Neural progenitor cell (in vitro differentiated cells): ENCODE measurements around the gene SLC6A3. TPM values are rescaled to one million over a fixed set of nuclear protein-coding genes. Genes with fewer than 3 reads are reported as not detected.

Experiments used
- DNase-seq: peaks from one replicate; pipeline ENCODE4 v3.0.0-alpha.2; 2016; ENCODE audit warnings: low spot score
- H2AFZ ChIP-seq: fragments of 200-600 bp; sonication (generic); replicated peaks from 2 replicates; pipeline ENCODE4 v1.6.1; 2016; ENCODE audit warnings: antibody characterized with exemption
- H3F3A ChIP-seq: fragments of 200-600 bp; sonication (generic); 2 replicates; pipeline ENCODE4 v1.6.1; 2016; ENCODE audit warnings: antibody characterized with exemption, low read depth
- H3K27ac ChIP-seq: fragments of 200-600 bp; sonication (generic); 2 replicates; pipeline ENCODE4 v1.5.1; 2016; ENCODE audit warnings: mild to moderate bottlenecking
- H3K27me3 ChIP-seq: fragments of 200-600 bp; sonication (generic); 2 replicates; pipeline ENCODE4 v1.6.1; 2016; ENCODE audit warnings: mild to moderate bottlenecking, moderate library complexity
- H3K36me3 ChIP-seq: fragments of 200-600 bp; sonication (generic); 2 replicates; pipeline ENCODE4 v1.5.1; 2016
- H3K4me1 ChIP-seq: fragments of 200-600 bp; sonication (generic); 2 replicates; pipeline ENCODE4 v1.6.1; 2016; ENCODE audit warnings: mixed run types
- H3K4me2 ChIP-seq: fragments of 200-600 bp; sonication (generic); 2 replicates; pipeline ENCODE4 v1.6.1; 2016
- H3K4me3 ChIP-seq: fragments of 200-600 bp; sonication (generic); 2 replicates; pipeline ENCODE4 v1.5.1; 2016
- H3K79me2 ChIP-seq: fragments of 200-600 bp; sonication (generic); 2 replicates; pipeline ENCODE4 v1.6.1; 2016; ENCODE audit warnings: low read depth
- H3K9ac ChIP-seq: fragments of 200-600 bp; sonication (generic); 2 replicates; pipeline ENCODE4 v1.6.1; 2016
- H3K9me3 ChIP-seq: fragments of 200-600 bp; sonication (generic); 2 replicates; pipeline ENCODE4 v1.5.1; 2016; ENCODE audit warnings: low read depth
- H4K20me1 ChIP-seq: fragments of 200-600 bp; sonication (generic); 2 replicates; pipeline ENCODE4 v1.6.1; 2016; ENCODE audit warnings: low read depth
- H3K27ac Mint-ChIP-seq: 3 replicates; pipeline ENCODE4 v1.8.0; 2021; ENCODE audit warnings: mixed read lengths
- H3K27me3 Mint-ChIP-seq: 2 replicates; pipeline ENCODE4 v1.8.0; 2022; ENCODE audit warnings: low read depth, mild to moderate bottlenecking, inconsistent platforms, moderate library complexity, mixed read lengths; ENCODE audit not compliant: insufficient read depth
- H3K36me3 Mint-ChIP-seq: 3 replicates; pipeline ENCODE4 v1.8.0; 2021; ENCODE audit warnings: mixed read lengths
- H3K4me1 Mint-ChIP-seq: 3 replicates; pipeline ENCODE4 v1.8.0; 2021; ENCODE audit warnings: mixed read lengths
- H3K4me3 Mint-ChIP-seq: 3 replicates; pipeline ENCODE4 v1.8.0; 2021; ENCODE audit warnings: mild to moderate bottlenecking, moderate library complexity, mixed read lengths
- H3K9me3 Mint-ChIP-seq: 3 replicates; pipeline ENCODE4 v1.8.0; 2020; ENCODE audit warnings: mixed read lengths
- CTCF ChIP-seq: fragments of 200-600 bp; sonication (generic); IDR thresholded peaks from 2 replicates; pipeline ENCODE4 v1.5.1; 2017; ENCODE audit warnings: antibody characterized with exemption, mild to moderate bottlenecking
- EZH2 ChIP-seq: fragments of 200-600 bp; sonication (generic); IDR thresholded peaks from 2 replicates; pipeline ENCODE4 v1.6.1; 2017; ENCODE audit warnings: antibody characterized with exemption, mild to moderate bottlenecking, moderate library complexity
- EZH2phosphoT487 ChIP-seq: fragments of 200-600 bp; sonication (generic); IDR thresholded peaks from 2 replicates; pipeline ENCODE4 v1.6.1; 2017; ENCODE audit warnings: antibody characterized with exemption
- total RNA-seq: library from RNA; depleted of rRNA; stranded (reverse); fragments of >200 nt; gene quantifications from 2 replicates; pipeline ENCODE4 v1.2.3, GENCODE V29; 2015; ENCODE audit warnings: low replicate concordance

The SLC6A3 gene
- total RNA-seq, 1 donor from 2014 or later: 0.32 TPM

GRCh38 chr5:1385395-1386273 is 59.6 kb downstream of the SLC6A3 start:
- Histone ChIP-seq H3K4me3 (peak overlapping the region; percentile 67), H4K20me1 (no peaks in the 10 kb centered on the region), H3K36me3 (no peaks in the 10 kb centered on the region), H3K9me3 (no peaks in the 10 kb centered on the region), H2AFZ (peak overlapping the region; percentile 85), H3K79me2 (no peaks in the 10 kb centered on the region), H3K27me3 (peaks cover 99% of the 10 kb centered on the region), H3K4me1 (peaks cover 5% of the 10 kb centered on the region), H3K4me2 (peak overlapping the region; percentile 97), H3F3A (no peaks in the 10 kb centered on the region), H3K9ac (no peak overlapping the region), H3K27ac (no peak overlapping the region)
- Mint-ChIP-seq H3K27ac (no peak overlapping the region), H3K27me3 (peaks cover 53% of the 10 kb centered on the region), H3K4me3 (peak overlapping the region; percentile 88), H3K36me3 (no peaks in the 10 kb centered on the region), H3K4me1 (peaks cover 10% of the 10 kb centered on the region), H3K9me3 (peaks cover 3% of the 10 kb centered on the region)
- TF ChIP-seq CTCF: no peak
- no peak for TF ChIP-seq EZH2phosphoT487
- TF ChIP-seq EZH2: no peak
- DNase-seq: peak; percentile 84

- peaks cover 10% of the 10 kb centered on the region for H3K4me1 Mint-ChIP-seq
These were observed 60.7 kb downstream of the SLC6A3 start for GRCh38 chr5:1384521-1384920.

GRCh38 chr5:1383886-1384401 is 61.3 kb downstream of the SLC6A3 start:
- H3K9me3 Mint-ChIP-seq: peaks cover 15% of the 10 kb centered on the region
- H3K27me3 ChIP-seq: peaks cover 99% of the 10 kb centered on the region
- DNase-seq: no peak
- no peaks in the 10 kb centered on the region for H3K36me3 ChIP-seq
- peaks cover 8% of the 10 kb centered on the region for H3K4me1 ChIP-seq
- H3F3A ChIP-seq: no peaks in the 10 kb centered on the region
- H3K9me3 ChIP-seq: peaks cover 4% of the 10 kb centered on the region
- no peak overlapping the region for H3K27ac Mint-ChIP-seq
- H3K4me2 ChIP-seq: no peak overlapping the region
- peaks cover 10% of the 10 kb centered on the region for H3K4me1 Mint-ChIP-seq
- TF ChIP-seq EZH2 (no peak), EZH2phosphoT487 (no peak), CTCF (no peak)
- no peaks in the 10 kb centered on the region for H3K79me2 ChIP-seq
- H3K36me3 Mint-ChIP-seq: no peaks in the 10 kb centered on the region
- no peak overlapping the region for H3K9ac ChIP-seq
- no peaks in the 10 kb centered on the region for H4K20me1 ChIP-seq
- no peak overlapping the region for H3K4me3 ChIP-seq
- peaks cover 50% of the 10 kb centered on the region for H3K27me3 Mint-ChIP-seq
- H3K4me3 Mint-ChIP-seq: no peak overlapping the region
- no peak overlapping the region for H3K27ac ChIP-seq
- no peak overlapping the region for H2AFZ ChIP-seq

More at GRCh38 chr5:1384521-1384920, 60.7 kb downstream of the SLC6A3 start:
- no peaks in the 10 kb centered on the region for H3K79me2 ChIP-seq
- peaks cover 99% of the 10 kb centered on the region for H3K27me3 ChIP-seq
- no peak overlapping the region for H3K4me2 ChIP-seq
- H3K9me3 ChIP-seq: peaks cover 4% of the 10 kb centered on the region
- H3K27ac ChIP-seq: no peak overlapping the region
- peaks cover 8% of the 10 kb centered on the region for H3K4me1 ChIP-seq
- Mint-ChIP-seq H3K36me3 (no peaks in the 10 kb centered on the region), H3K27me3 (peaks cover 51% of the 10 kb centered on the region), H3K27ac (no peak overlapping the region), H3K4me3 (no peak overlapping the region), H3K9me3 (peaks cover 10% of the 10 kb centered on the region)
- no peak overlapping the region for H2AFZ ChIP-seq
- H3K4me3 ChIP-seq: no peak overlapping the region
- H3K36me3 ChIP-seq: no peaks in the 10 kb centered on the region
- H3F3A ChIP-seq: no peaks in the 10 kb centered on the region
- no peaks in the 10 kb centered on the region for H4K20me1 ChIP-seq
- no peak overlapping the region for H3K9ac ChIP-seq
- DNase-seq: no peak
- no peak for TF ChIP-seq CTCF
- no peak for TF ChIP-seq EZH2
- no peak for TF ChIP-seq EZH2phosphoT487
